GM19324 (cell line): ENCODE measurements around the gene PDE3A.
"Not testable (repeated sequence)": the region's sequence is repeated elsewhere in the genome, so short reads cannot be mapped to it uniquely, and the experiment has no call there.

Experiments
- ATAC-seq: cut with Tn5 transposase; IDR thresholded peaks from one replicate; pipeline ENCODE4 v1.9.1; 2021; ENCODE audit warnings: mild to moderate bottlenecking, moderate library complexity; ENCODE audit not compliant: unreplicated experiment, low FRiP score

Gene PDE3A

DNA sequence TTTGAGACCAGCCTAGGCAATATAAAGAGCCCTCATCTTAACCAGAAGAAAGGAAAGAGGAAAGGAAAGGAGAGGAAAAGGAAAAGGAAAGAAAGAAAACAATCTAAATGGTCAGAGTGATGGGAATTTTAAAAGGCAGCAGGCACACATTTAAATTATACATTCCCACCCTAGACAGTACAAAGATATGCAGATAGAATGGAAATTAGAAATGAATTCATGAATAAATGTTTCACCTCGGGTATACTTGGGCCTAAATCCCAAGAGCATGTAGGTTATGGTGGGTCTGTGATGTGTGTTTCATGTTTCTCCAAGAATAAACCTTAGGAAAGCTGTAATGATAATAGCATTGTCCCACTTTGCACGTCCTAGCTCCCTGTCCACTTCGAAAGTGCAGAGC, 222.2 kb downstream of the PDE3A start:
- ATAC-seq: no peak

- ATAC-seq: no peak
These were observed 224.2 kb downstream of the PDE3A start for GRCh38 chr12:20592556-20592955.

DNA sequence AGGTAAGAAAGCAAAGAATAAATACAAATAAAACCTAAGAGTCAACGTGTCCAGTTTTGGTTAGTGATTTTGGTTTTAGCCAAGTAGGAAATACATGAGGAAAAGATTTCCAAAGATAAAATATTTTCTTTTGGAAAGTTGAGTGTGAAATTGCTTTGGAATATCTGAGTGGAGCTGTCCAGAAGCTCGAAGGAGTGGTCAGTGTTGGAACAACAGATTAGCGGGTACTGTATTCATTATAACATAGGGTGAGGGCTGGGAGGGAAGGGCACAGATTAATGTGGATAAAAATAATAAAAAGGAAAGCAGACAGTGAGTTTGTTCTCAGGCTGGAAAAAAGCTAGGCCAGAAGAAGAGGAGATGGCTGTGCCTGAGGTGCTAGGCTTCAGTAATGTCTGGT, 225.3 kb downstream of the PDE3A start:
- ATAC-seq: no peak

DNA sequence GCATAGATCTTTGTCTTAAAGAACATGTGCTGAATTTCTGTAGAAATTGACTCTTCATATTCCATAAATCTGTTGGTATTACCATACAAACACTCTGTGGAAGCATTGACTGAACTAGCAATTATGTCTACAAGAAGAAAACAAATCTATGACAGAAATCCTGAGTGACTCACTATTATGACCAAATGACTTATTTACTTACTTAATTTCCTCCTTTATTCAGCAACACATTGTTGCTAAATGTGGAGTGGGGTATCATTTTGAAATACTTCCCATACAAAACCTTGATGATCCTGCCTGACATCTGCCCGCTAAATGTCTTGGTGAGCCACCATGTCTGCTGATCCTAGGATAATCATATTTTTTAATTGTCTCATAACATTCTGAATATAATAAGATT, 227.7 kb downstream of the PDE3A start:
- ATAC-seq: no peak

- no peak for ATAC-seq
These were observed 231.4 kb downstream of the PDE3A start for GRCh38 chr12:20599757-20600156.

DNA sequence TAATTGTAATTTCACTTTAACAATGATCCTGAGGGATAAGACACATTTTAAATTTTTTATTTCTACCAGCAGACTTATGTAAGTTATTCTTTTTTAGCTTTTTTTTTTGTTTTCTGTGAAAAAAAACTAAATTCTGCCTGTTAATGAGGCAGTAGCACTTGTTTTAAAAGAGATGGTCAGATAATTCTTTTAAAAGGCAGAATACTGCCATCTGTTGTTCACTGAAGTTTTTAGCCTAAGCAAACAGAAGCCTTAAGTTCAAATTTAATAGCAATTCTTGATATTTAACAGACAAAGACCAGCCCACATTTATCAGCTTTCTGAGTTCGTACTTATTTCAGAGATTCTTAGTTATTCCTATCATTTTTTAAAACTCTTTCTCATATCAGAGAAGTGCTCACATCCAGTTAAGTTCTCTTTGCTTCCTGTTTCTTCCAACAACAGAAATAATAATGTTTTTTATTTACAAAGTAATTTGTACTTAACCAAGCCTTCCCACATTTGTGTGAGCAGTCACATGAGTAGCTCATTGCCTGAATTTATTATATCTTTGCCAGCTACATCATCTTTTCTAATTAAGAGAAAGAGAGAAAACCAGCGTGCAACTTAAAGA, 233.4 kb downstream of the PDE3A start:
- ATAC-seq: no peak

GRCh38 chr12:20602641-20603391, 234.5 kb downstream of the PDE3A start:
- no peak for ATAC-seq

DNA sequence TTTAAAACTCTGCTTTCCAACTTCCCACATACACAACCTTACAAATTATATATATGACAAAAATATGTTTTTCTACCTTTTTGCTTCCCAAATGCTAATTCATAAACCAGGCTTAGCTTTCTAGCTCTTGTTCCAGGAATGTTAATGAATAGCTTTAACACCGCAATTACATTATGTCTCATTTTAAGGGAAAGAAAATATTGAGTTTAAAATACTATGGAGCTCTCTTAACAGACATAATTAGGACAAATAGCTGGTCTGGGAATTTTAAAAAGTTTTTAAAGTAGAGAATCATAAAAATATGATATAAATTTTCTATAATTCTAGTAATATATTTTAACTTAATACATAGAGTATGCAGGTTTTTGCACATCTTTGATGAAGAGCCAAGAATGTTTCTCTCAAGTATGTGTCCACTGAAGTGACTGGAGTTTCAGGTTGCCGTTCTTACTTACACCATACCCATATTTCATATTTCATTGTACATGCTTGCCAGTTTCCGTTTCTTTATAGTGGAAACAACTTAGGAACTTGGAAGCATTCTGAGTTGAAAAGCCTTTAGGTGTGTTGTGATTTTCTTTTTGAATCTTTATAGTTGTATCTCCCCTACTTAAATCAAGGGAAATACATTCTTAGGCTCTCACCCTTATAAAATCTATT, 236.2 kb downstream of the PDE3A start:
- ATAC-seq: no peak

- ATAC-seq: not testable (repeated sequence)
These were observed 246.7 kb downstream of the PDE3A start for GRCh38 chr12:20615020-20615419.

DNA sequence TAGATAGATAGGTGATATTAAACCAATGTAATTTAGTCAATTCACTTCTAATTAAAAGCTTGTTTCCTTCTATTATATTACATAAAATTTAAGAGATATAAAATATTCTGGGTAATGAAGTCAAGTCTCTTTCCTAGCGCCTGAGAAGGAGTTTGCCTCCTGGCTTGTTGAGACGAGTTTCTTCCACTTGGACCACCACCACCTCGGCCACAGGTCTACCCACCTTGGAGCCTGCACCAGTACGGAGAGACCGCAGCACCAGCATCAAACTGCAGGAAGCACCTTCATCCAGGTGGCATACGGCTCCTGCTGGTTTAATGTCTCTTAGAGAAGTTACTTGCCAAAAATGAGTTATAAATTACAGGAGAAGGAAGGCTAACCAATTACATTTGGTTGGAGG, 247.8 kb downstream of the PDE3A start:
- ATAC-seq: no peak

GRCh38 chr12:20620261-20620660, 251.9 kb downstream of the PDE3A start:
- ATAC-seq: no peak

GRCh38 chr12:20624718-20625117, 256.4 kb downstream of the PDE3A start:
- ATAC-seq: no peak

GRCh38 chr12:20625531-20625930, 257.2 kb downstream of the PDE3A start:
- no peak for ATAC-seq

GRCh38 chr12:20627001-20627588, 258.8 kb downstream of the PDE3A start:
- no peak for ATAC-seq

DNA sequence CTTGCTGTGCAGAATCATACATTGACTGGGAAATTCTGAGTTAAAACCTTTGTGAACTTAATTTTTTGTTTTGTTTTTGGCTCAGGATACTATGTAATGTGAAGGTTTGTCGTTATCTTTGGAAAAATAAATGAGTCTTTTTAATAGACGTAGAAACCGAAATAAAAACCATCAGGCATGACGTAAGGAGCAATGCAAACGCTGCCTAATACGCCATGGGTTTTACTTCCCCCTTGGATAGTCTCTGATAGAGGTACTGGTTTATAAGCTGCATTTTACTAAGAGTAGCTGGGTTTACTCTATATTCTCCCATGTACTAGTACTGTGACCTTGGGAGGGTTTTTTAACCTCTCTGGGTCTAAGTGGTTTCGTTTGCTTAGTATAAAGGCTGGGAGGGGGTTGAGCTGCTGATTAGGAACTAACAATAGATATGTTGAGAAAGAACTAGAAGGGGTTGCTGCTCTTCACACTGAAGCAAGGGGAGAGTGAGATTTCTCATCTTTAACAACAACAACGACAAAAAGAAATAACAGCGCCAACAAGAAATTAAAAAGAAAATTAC, 260.0 kb downstream of the PDE3A start:
- ATAC-seq: no peak

DNA sequence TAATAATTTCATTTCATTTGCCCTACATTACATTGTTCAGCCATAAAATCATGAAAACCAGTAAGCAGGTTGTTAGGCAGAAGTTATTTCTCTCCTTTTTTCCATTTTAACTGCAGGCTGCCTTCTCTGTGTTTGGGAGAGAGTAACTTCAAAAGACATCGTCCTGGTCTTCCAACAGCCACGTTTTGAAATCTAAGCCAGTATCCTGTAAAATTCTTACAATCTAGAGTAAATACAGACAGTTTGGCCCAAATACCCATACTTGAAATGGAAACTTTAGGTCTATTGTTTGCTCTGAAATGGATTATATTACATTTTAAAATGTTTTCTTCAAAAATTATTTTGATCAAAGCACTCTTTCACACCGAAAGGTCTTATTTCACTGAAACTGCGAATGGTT, 260.7 kb downstream of the PDE3A start:
- no peak for ATAC-seq

GRCh38 chr12:20629414-20630156, 261.2 kb downstream of the PDE3A start:
- ATAC-seq: no peak

DNA sequence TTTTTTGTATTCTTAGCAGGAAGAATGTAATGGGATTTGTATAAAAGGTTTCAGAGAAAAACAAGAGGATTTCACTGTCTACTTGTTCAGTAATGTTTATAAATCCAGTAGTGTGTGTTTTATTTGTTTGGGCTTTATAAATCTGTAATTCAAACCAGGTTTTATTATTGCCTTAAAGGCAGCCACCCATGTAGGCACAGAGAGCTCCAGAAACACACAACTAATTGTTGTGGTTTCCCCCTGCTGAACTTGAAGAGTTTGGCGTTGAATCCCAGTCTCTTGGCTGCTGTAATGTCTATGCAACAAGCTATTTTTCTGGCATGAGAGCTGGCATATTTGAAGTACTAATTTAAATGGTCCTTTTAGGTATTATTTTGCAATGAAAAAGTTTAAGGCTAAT, 263.4 kb downstream of the PDE3A start:
- no peak for ATAC-seq

DNA sequence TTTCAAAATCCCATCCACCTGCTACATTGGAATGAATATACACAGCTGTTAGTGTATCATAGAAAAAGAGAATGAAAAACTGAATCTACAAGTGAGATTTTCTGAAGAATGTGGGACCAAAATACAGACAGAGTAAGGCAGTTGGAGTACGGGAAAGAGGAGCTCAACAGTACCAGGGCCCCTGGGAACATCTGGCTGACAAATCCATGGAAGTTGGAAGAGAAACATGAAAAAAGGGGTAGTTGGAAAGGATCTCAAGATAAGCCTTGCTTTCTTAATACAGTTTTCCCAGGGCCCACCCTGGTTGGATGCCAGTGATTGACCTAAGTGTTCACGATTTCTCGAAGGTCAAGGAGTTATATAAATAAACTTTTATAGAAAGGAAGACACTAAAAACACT, 272.8 kb downstream of the PDE3A start:
- ATAC-seq: no peak

DNA sequence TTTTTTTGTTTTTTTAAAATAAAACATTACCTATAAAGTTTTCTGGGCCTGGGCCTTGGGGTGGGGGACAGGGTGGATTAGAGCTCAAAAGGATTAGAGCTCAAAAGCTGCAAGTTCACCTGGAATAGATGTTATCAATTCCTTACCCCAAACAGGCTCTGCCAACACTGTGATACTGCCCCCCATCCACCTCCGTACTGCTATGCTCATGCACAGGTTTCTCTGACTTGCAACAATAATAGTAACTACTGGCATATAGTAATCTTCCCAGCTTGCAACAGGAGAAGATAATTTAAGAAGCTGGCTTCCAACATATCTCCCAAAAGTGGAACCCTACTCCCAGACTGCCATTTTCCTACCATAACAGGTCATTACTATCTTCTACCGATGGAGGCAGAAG, 275.5 kb downstream of the PDE3A start:
- ATAC-seq: no peak
